GM12865 (cell line): ENCODE results near the gene POU3F2.

Experiments used
- DNase-seq: peaks from one replicate; pipeline ENCODE4 v3.0.0; 2010; ENCODE audit warnings: low read depth
- H3K4me3 ChIP-seq: 2 replicates; pipeline ENCODE4 v1.5.1; 2011; ENCODE audit warnings: mild to moderate bottlenecking, low read depth, low read length, control low read depth
- CTCF ChIP-seq: IDR thresholded peaks from 2 replicates; pipeline ENCODE4 v1.5.1; 2011; ENCODE audit warnings: low read length, control low read depth, low read depth, inconsistent platforms; ENCODE audit not compliant: insufficient read depth; ENCODE audit errors: missing control alignments

The POU3F2 gene

GRCh38 chr6:98824902-98825599 is 9.3 kb upstream of the POU3F2 start:
- no peak overlapping the region for H3K4me3 ChIP-seq

GRCh38 chr6:98825600-98826230 is 8.7 kb upstream of the POU3F2 start:
- no peak for DNase-seq
- no peak for TF ChIP-seq CTCF
- H3K4me3 ChIP-seq, result no peak overlapping the region

More at GRCh38 chr6:98824902-98825599, 9.3 kb upstream of the POU3F2 start:
- no peak for DNase-seq
- no peak for TF ChIP-seq CTCF

- DNase-seq, result no peak
- TF ChIP-seq CTCF, result no peak
- no peak overlapping the region for H3K4me3 ChIP-seq
Observed at GRCh38 chr6:98827295-98828159, 6.8 kb upstream of the POU3F2 start.

- TF ChIP-seq CTCF, result no peak
- H3K4me3 ChIP-seq, result no peak overlapping the region
- no peak for DNase-seq
Observed at GRCh38 chr6:98828211-98828788, 6.1 kb upstream of the POU3F2 start.

GRCh38 chr6:98828941-98829411 is 5.4 kb upstream of the POU3F2 start:
- no peak for DNase-seq
- no peak overlapping the region for H3K4me3 ChIP-seq
- no peak for TF ChIP-seq CTCF

- TF ChIP-seq CTCF, result no peak
- no peak for DNase-seq
- H3K4me3 ChIP-seq, result no peak overlapping the region
Observed at GRCh38 chr6:98830146-98830545, 4.2 kb upstream of the POU3F2 start.
